Measurements from ENCODE around the gene TNIK.
A peak's percentile ranks its signal among the peaks of the same experiment; 100 is the strongest.

TNIK gene

DNA sequence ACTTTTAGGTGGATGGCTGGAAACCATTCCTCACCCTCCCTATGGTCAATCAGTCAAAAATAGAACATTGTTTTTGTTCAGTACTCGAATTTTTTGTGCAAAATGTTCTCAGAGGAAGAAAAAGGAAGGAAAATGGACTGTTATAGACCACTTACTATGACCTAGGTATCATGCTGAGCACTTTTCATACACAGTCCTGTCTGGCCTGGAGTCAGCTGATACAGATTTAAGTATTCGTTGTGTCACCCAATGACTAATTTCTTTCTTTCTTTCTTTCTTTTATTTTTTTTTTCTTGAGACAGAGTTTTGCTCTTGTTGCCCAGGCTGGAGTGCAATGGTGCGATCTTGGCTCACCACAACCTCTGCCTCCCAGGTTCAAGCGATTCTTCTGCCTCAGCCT lies 29.1 kb upstream of the TNIK start:
- DNase-seq (no peak), ATAC-seq (replicated peaks) (no peak)
- Mint-ChIP-seq H3K4me1 (ENCODE audit: low read depth in 2 of 2) (peaks cover 5 to 6% of the 10 kb centered on the region in 2 donors), H3K4me3 (no peak overlapping the region), H3K9me3 (no peaks in the 10 kb centered on the region), H3K27ac (peak overlapping the region in 1 of 2 donors; percentile 69), H3K27me3 (no peaks in the 10 kb centered on the region), H3K36me3 (ENCODE audit: insufficient read depth) (no peaks in the 10 kb centered on the region)

DNA sequence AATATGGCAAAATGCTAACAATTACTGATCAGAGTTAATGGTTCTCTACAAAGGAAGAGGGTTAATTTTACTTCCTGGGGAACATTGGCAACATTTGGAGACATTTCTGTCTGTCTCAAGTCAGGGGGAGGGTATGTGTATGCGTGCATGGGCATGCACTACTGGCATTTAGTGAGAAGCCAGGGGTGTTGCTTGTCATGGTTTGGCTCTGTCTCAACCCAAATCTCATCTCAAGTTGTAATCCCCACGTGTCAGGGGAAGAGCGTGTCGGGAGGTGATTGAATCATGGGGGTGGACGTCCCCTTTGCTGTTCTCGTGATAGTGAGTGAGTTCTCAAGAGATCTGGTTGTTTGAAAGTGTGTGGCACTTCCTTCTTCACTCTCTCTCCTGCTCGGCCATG lies 28.3 kb upstream of the TNIK start:
- ATAC-seq (replicated peaks) (no peak), DNase-seq (no peak)
- no peaks in the 10 kb centered on the region for H3K27me3 Mint-ChIP-seq
- no peak overlapping the region for H3K4me3 Mint-ChIP-seq
- H3K9me3 Mint-ChIP-seq = no peaks in the 10 kb centered on the region
- peaks cover 5 to 6% of the 10 kb centered on the region in 2 donors for H3K4me1 Mint-ChIP-seq (ENCODE audit: low read depth in 2 of 2)
- no peaks in the 10 kb centered on the region for H3K36me3 Mint-ChIP-seq (ENCODE audit: insufficient read depth)
- no peak overlapping the region for H3K27ac Mint-ChIP-seq

DNA sequence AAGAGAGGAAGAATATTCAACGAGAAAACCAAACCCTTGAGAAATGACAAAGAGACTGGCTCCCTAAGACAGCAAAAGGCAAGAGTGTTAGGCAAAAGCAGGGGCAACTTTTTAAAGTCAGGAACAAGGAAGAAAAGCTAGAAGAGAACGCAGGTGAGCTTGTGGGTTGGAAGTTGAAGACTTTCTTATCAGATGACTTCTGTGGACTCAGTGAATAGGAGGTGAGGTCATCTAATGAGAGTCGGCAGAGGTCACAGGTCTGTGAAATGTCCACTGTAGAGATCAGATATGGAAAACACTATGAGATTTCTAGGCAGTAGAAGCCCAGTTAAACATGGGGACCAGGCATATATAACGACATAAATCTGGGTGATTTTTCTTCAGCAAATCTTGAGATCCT lies 27.2 kb upstream of the TNIK start:
- no peak overlapping the region for H3K27ac Mint-ChIP-seq
- H3K4me3 Mint-ChIP-seq = no peak overlapping the region
- H3K36me3 Mint-ChIP-seq (ENCODE audit: insufficient read depth) = no peaks in the 10 kb centered on the region
- no peak for DNase-seq
- peaks cover 5 to 6% of the 10 kb centered on the region in 2 donors for H3K4me1 Mint-ChIP-seq (ENCODE audit: low read depth in 2 of 2)
- no peaks in the 10 kb centered on the region for H3K27me3 Mint-ChIP-seq
- no peak for ATAC-seq (replicated peaks)
- H3K9me3 Mint-ChIP-seq = no peaks in the 10 kb centered on the region

DNA sequence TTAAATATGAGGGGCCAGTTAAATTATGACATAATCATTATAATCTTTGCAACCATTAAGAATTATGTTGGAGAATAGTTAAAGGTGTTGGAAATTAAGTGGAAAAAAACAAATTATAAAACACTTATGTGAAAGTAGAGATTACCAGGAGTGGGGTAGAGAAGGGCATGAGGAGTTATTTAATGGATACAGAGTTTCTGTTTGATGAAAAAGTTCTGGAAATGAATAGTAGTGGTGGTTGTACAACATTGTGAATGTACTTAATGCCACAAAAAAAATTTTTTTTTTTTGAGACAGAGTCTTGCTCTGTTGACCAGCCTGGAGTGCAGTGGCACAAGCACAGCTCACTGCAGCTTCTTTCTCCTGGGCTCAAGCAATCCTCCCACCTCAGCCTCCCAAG lies 25.1 kb upstream of the TNIK start:
- peaks cover 7 to 8% of the 10 kb centered on the region in 2 donors for H3K4me1 Mint-ChIP-seq (ENCODE audit: low read depth in 2 of 2)
- no peak overlapping the region for H3K27ac Mint-ChIP-seq
- no peaks in the 10 kb centered on the region for H3K9me3 Mint-ChIP-seq
- no peaks in the 10 kb centered on the region for H3K36me3 Mint-ChIP-seq (ENCODE audit: insufficient read depth)
- no peaks in the 10 kb centered on the region for H3K27me3 Mint-ChIP-seq
- no peak overlapping the region for H3K4me3 Mint-ChIP-seq
- ATAC-seq (replicated peaks) (no peak), DNase-seq (no peak)

DNA sequence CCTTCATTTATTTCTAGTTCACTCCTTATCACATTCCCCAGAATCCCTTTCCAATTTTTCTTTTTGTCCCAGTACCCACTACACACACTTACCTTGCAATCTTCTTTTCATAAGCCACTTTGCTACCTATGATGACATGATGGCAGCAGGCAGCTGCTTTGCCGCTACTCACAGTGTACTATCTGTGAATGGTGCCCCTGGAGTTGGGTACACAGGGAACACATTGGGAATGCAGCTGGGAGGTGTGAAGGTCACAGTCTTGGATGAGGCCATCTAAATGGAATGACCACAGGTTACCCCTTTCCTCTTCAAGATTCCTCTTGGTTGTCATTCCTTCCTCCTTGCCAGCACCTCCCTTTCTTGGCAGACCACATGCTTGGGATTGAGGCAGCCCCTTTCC lies 20.8 kb upstream of the TNIK start:
- Mint-ChIP-seq H3K4me1 (ENCODE audit: low read depth in 2 of 2) (peaks cover 7 to 9% of the 10 kb centered on the region in 2 donors), H3K27ac (peak overlapping the region; percentile 55 to 93), H3K36me3 (ENCODE audit: insufficient read depth) (no peaks in the 10 kb centered on the region), H3K27me3 (no peaks in the 10 kb centered on the region), H3K9me3 (no peaks in the 10 kb centered on the region), H3K4me3 (peak overlapping the region; percentile 9 to 58)
- ATAC-seq (replicated peaks) (no peak), DNase-seq (no peak)

DNA sequence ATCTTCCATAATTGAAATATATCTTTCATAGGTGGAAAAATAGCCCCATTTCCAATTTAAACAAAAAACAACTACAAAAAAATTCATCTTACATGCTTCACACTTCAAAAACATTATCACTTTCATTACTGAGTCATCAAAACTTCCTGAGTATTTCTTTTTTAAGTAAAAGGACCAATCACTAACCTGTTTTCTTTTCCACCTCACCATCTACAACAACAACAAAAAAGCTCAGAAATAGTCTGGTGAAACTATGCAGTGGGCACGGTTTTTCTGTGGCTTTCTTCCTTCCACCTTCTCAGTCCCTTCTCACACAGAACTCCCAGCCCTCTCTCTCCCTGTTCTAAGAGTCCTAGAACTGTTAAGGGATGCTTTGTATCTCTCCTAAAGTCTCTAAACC lies 20.3 kb upstream of the TNIK start:
- H3K27ac Mint-ChIP-seq = peak overlapping the region; percentile 55 to 93
- H3K4me1 Mint-ChIP-seq (ENCODE audit: low read depth in 2 of 2) = peaks cover 7 to 9% of the 10 kb centered on the region in 2 donors
- peak overlapping the region; percentile 9 to 58 for H3K4me3 Mint-ChIP-seq
- ATAC-seq (replicated peaks) (peak; percentile 92), DNase-seq (no peak)
- no peaks in the 10 kb centered on the region for H3K27me3 Mint-ChIP-seq
- no peaks in the 10 kb centered on the region for H3K9me3 Mint-ChIP-seq
- no peaks in the 10 kb centered on the region for H3K36me3 Mint-ChIP-seq (ENCODE audit: insufficient read depth)

DNA sequence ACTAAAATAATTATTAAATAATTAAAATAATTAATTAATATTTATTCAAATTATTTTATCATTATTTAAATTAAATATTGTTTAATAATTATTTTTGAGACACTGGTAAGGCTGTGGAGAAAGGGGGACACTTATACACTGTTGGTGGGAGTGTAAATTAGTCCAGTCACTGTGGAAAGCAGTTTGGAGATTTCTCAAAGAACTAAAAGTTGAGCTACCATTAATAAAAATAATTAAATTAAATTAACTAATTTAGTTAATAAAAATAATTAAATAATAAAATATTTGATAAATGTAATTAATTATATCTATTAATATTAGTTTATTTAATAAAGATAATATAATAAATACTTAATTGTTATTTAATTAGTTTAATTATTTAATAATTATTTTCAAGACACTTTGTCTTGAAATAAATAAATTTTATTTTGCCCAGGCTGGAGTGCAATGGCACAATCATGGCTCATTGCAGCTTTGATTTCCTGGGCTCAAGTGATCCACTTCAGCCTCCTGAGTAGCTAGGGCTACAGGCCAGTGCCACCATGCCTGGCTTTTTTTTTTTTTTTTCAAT lies 16.4 kb upstream of the TNIK start:
- Mint-ChIP-seq H3K4me3 (no peak overlapping the region), H3K27ac (no peak overlapping the region), H3K27me3 (no peaks in the 10 kb centered on the region), H3K36me3 (ENCODE audit: insufficient read depth) (no peaks in the 10 kb centered on the region), H3K4me1 (ENCODE audit: low read depth in 2 of 2) (peaks cover 7 to 9% of the 10 kb centered on the region in 2 donors), H3K9me3 (no peaks in the 10 kb centered on the region)
- no peak for ATAC-seq (replicated peaks)
- no peak for DNase-seq

DNA sequence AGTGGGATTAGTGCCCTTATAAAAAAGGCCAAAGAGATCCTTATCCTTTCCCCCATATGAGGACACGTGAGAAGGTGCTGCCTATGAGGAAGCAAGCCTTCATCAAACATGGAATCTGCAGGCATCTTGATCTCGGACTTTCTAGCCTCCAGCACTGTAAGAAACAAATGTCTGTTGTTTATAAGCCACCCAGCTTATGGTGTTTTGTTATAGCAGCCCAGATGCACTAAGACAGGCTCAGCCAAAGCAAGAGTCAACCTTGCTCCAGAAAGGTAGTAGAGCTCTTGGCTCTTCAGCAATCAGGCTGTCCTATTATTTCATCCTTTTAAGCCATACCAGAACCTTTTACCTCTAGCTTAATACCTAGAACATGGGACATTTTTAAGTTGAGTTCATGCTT lies 12.3 kb upstream of the TNIK start:
- no peaks in the 10 kb centered on the region for H3K27me3 Mint-ChIP-seq

DNA sequence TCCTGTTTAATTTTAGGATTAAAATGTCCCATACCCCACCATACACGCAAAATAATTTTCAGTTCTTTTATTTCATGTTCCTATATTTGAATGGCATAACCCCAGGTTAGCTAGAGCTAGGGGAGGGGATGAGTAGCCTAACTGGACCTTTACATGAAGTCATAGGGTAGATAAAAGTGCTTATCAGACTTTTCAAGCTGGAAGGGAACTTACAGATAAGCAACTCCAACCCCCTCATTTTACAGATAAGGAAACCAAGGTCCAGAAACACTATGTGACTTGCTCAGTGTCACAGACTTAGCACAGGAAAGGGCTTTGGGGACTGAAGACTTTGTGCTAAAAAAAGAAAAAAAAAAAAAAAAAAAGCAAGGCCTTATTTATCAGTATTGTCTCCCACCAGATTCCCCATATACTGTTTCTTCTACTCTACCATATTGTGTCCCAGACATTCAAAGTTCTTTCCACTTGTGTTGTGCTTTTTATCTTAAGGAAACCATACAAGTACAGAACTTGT lies 10.6 kb upstream of the TNIK start:
- no peaks in the 10 kb centered on the region for H3K4me1 Mint-ChIP-seq (ENCODE audit: low read depth in 2 of 2)
- DNase-seq (no peak), ATAC-seq (replicated peaks) (no peak)
- no peaks in the 10 kb centered on the region for H3K9me3 Mint-ChIP-seq
- H3K27ac Mint-ChIP-seq = no peak overlapping the region
- H3K27me3 Mint-ChIP-seq = no peaks in the 10 kb centered on the region
- H3K4me3 Mint-ChIP-seq = no peak overlapping the region
- no peaks in the 10 kb centered on the region for H3K36me3 Mint-ChIP-seq (ENCODE audit: insufficient read depth)

More for the DNA sequence above, 12.3 kb upstream of the TNIK start:
- no peaks in the 10 kb centered on the region for H3K36me3 Mint-ChIP-seq (ENCODE audit: insufficient read depth)
- ATAC-seq (replicated peaks) (no peak), DNase-seq (no peak)
- no peaks in the 10 kb centered on the region for H3K4me1 Mint-ChIP-seq (ENCODE audit: low read depth in 2 of 2)
- no peaks in the 10 kb centered on the region for H3K9me3 Mint-ChIP-seq
- no peak overlapping the region for H3K27ac Mint-ChIP-seq
- H3K4me3 Mint-ChIP-seq = no peak overlapping the region

DNA sequence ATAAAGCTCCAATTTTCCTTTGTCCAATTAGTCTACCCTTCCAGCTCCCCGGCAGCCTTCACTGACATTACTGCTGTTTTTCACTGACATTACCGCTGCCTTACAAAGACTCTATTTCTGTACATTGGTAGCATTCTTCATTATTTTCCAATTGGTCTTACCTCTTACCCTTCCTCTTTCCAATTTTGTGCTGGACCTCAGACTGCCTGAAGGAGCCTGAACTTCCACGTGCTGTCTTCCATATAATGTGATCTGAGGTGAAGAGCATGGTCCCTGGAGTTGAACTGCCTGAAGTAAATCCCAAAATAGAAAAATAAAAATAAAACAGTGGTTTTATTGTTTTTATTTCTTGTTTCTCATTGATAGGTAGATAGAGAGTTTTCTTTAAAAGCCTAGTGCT lies 9.2 kb upstream of the TNIK start:
- H3K4me3 Mint-ChIP-seq = no peak overlapping the region
- no peaks in the 10 kb centered on the region for H3K9me3 Mint-ChIP-seq
- H3K4me1 Mint-ChIP-seq (ENCODE audit: low read depth in 2 of 2) = no peaks in the 10 kb centered on the region
- ATAC-seq (replicated peaks) (no peak), DNase-seq (no peak)
- no peak overlapping the region for H3K27ac Mint-ChIP-seq
- H3K36me3 Mint-ChIP-seq (ENCODE audit: insufficient read depth) = no peaks in the 10 kb centered on the region
- H3K27me3 Mint-ChIP-seq = no peaks in the 10 kb centered on the region

DNA sequence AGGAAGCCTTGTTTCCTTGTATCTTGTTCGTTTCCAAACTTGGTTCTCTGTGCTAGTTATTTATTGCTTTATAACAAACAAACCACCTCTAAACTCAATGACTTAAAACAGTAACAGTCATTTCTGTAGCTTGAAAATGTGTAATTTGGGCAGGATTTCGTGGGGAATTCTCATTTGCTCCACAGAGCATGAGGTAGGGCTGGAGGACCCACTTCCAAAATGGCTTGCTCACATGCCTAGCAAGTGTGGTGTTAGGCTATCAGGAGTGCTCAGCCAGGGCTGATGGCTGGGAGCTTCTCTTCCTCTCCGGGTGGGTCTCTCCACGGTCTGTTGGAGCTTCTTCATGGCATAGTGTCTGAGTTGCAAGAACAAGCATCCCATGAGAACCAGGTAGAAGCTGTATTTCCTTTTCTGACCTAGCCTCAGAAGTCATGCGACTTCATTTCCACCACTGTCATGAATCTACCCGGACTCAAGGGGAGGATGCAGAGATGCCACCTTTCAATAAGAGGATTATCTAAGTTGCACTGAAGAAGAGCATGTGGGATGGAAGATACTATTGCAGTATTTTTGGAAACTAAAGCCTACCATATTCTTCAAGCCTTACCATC lies 8.2 kb upstream of the TNIK start:
- Mint-ChIP-seq H3K36me3 (ENCODE audit: insufficient read depth) (no peaks in the 10 kb centered on the region), H3K27me3 (no peaks in the 10 kb centered on the region), H3K4me3 (no peak overlapping the region), H3K4me1 (ENCODE audit: low read depth in 2 of 2) (no peaks in the 10 kb centered on the region), H3K27ac (no peak overlapping the region), H3K9me3 (no peaks in the 10 kb centered on the region)
- ATAC-seq (replicated peaks) (no peak), DNase-seq (no peak)

DNA sequence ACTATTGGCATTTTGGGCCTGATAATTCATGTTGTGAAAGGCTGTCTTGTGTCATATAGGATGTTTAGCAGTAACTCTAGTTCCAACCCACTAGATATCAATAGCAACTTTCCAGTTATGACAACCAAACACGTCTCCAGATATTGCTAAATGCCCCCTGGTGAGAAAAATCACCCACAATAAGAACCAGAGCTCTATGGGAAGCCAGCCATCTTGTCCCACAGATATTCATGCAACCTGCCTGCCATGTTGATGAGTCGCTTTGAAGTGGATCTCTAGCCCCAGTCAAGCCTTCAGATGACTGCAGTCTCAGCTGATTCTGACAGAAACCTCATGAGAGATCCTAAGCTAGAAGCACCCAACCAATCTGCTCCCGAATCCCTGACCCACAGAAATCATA lies 5.6 kb upstream of the TNIK start:
- Mint-ChIP-seq H3K27me3 (no peaks in the 10 kb centered on the region), H3K36me3 (ENCODE audit: insufficient read depth) (peaks cover 1% of the 10 kb centered on the region), H3K27ac (no peak overlapping the region), H3K4me3 (no peak overlapping the region), H3K4me1 (ENCODE audit: low read depth in 2 of 2) (peaks cover 7 to 15% of the 10 kb centered on the region in 2 donors), H3K9me3 (no peaks in the 10 kb centered on the region)
- DNase-seq = no peak
- ATAC-seq (replicated peaks) = no peak

DNA sequence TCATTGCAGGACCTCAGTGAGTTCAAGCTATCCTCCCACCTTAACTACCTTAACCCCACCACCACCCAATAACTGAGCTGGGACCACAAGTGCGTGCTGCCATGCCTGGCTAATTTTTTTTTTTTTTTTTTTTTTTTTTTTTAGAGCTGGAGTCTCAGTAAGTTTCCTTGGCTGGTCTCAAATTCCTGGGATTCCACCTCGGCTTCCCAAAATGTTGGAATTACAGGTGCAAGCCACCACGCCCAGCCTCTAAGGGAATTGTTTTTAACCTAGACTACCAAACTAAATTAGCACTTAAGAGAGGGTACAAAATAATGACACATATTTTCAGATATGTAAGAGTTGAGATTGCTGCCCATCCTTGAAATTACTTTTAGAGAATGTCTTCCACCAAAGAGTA lies 4.3 kb upstream of the TNIK start:
- DNase-seq (no peak), ATAC-seq (replicated peaks) (no peak)
- Mint-ChIP-seq H3K27ac (no peak overlapping the region), H3K9me3 (no peaks in the 10 kb centered on the region), H3K36me3 (ENCODE audit: insufficient read depth) (peaks cover 14% of the 10 kb centered on the region), H3K27me3 (no peaks in the 10 kb centered on the region), H3K4me3 (no peak overlapping the region), H3K4me1 (ENCODE audit: low read depth in 2 of 2) (peaks cover 7 to 15% of the 10 kb centered on the region in 2 donors)

DNA sequence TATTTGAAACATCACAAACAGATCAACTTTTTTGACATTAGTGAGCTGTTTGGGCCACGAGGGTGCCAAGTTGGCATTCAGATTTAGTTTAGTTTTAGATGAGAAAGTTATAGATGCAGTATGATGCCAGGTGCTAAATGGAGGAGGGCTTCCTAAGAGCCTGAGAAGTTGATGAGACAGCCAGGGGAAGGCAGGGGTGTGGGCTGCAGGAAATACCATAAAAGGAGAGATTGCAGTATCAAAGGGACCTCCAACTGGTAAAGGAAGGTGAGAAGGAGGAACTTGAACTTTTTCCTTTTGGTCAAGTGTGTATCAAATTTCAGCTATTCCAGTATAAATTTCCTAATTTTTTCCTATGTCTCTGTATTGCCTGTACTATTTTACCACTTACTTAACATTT lies 2.0 kb upstream of the TNIK start:
- Mint-ChIP-seq H3K36me3 (ENCODE audit: insufficient read depth) (peaks cover 32% of the 10 kb centered on the region), H3K27me3 (no peaks in the 10 kb centered on the region), H3K4me1 (ENCODE audit: low read depth in 2 of 2) (peaks cover 25 to 33% of the 10 kb centered on the region in 2 donors), H3K4me3 (peak overlapping the region; percentile 92 to 99), H3K9me3 (no peaks in the 10 kb centered on the region), H3K27ac (peak overlapping the region in 1 of 2 donors; percentile 72)
- ATAC-seq (replicated peaks) (no peak), DNase-seq (no peak)

Measured in effector memory CD8-positive, alpha-beta T cell (primary cell).